H1 (cell line): ENCODE results near the gene GRIFIN. TPM values are rescaled to one million over a fixed set of nuclear protein-coding genes. Genes with fewer than 3 reads are reported as not detected.

ENCODE experiments used
- CTCF ChIA-PET: fragments of 300-600 bp; sonication (Branson Sonifier 250); formaldehyde crosslinking; loops from one replicate; lab custom pipeline; 2021; ENCODE audit not compliant: partially characterized antibody; lab: Charles Lee
- POLR2A ChIA-PET: fragments of 300-600 bp; sonication (Branson Sonifier 250); formaldehyde crosslinking; loops from one replicate; lab custom pipeline; 2021; ENCODE audit warnings: inconsistent platforms; ENCODE audit not compliant: partially characterized antibody; lab: Charles Lee
- DNase-seq, 2 experiments: peaks; one replicate each; pipeline versions ENCODE4 v3.0.0 to v3.0.0-alpha.2; 2010 to 2022; ENCODE audit warnings: low spot score in 2 of 2, low read depth in 1 of 2, mixed read lengths in 1 of 2
- FAIRE-seq: peaks from 2 replicates; lab custom pipeline; 2011; peaks lifted over from hg19 to GRCh38; lab: Jason Lieb, UNC
- H2AFZ ChIP-seq: 2 replicates; pipeline ENCODE4 v1.8.1; 2012; ENCODE audit warnings: low read length, inconsistent platforms
- H2AK5ac ChIP-seq: 2 replicates; pipeline ENCODE4 v1.6.1; 2013; ENCODE audit warnings: low read depth, low read length
- H2BK120ac ChIP-seq: replicated peaks from 2 replicates; pipeline ENCODE3; 2013; ENCODE audit warnings: low read depth, low read length, inconsistent platforms
- H2BK12ac ChIP-seq: 2 replicates; pipeline ENCODE4 v1.6.1; 2013; ENCODE audit warnings: low read depth, low read length
- H2BK15ac ChIP-seq: 2 replicates; pipeline ENCODE4 v1.6.1; 2013; ENCODE audit warnings: low read length
- H2BK20ac ChIP-seq: 2 replicates; pipeline ENCODE4 v1.6.1; 2013; ENCODE audit warnings: low read length
- H2BK5ac ChIP-seq: 2 replicates; pipeline ENCODE4 v1.6.1; 2013; ENCODE audit warnings: low read depth, low read length
- H3K14ac ChIP-seq: 2 replicates; pipeline ENCODE4 v1.6.1; 2013; ENCODE audit warnings: inconsistent platforms; ENCODE audit not compliant: insufficient read length
- H3K18ac ChIP-seq: 2 replicates; pipeline ENCODE4 v1.6.1; 2013; ENCODE audit warnings: low read length; ENCODE audit errors: extremely low read depth
- H3K23ac ChIP-seq: 2 replicates; pipeline ENCODE4 v1.6.1; 2013; ENCODE audit warnings: inconsistent platforms; ENCODE audit not compliant: insufficient read length
- H3K23me2 ChIP-seq: 2 replicates; pipeline ENCODE4 v1.6.1; 2013; ENCODE audit warnings: low read depth, low read length
- H3K27ac ChIP-seq: 2 replicates; pipeline ENCODE4 v1.6.1; 2011; ENCODE audit warnings: low read depth, low read length, inconsistent platforms
- H3K27me3 ChIP-seq, 4 experiments: replicated peaks in 1 of 4; 1 replicate in 1 of 4; 2 replicates in 3 of 4; pipeline versions ENCODE4 v1.6.1 to v1.8.1; 2011 to 2013; ENCODE audit warnings: low read length in 3 of 4, mild to moderate bottlenecking in 3 of 4, inconsistent platforms in 2 of 4, mixed read lengths in 2 of 4, moderate library complexity in 1 of 4; ENCODE audit not compliant: control insufficient read depth in 3 of 4, insufficient read depth in 3 of 4; ENCODE audit errors: extremely low read depth in 1 of 4
- H3K36me3 ChIP-seq, 4 experiments: 2 replicates each; pipeline versions ENCODE4 v1.6.1 to v1.8.1; 2011 to 2013; ENCODE audit warnings: mild to moderate bottlenecking in 4 of 4, low read length in 3 of 4, moderate library complexity in 2 of 4, control low read depth in 1 of 4, inconsistent platforms in 1 of 4; ENCODE audit not compliant: insufficient read depth in 4 of 4, control insufficient read depth in 2 of 4
- H3K4ac ChIP-seq: replicated peaks from 2 replicates; pipeline ENCODE3; 2013; ENCODE audit warnings: low read length, low read depth, mixed read lengths, inconsistent platforms; ENCODE audit not compliant: insufficient read length
- H3K4me1 ChIP-seq, 4 experiments: replicated peaks in 1 of 4; 1 replicate in 1 of 4; 2 replicates in 3 of 4; pipeline versions ENCODE4 v1.6.1 to v1.8.1; 2011 to 2013; ENCODE audit warnings: low read length in 3 of 4, inconsistent platforms in 2 of 4, mixed read lengths in 1 of 4; ENCODE audit not compliant: insufficient read depth in 4 of 4, control insufficient read depth in 3 of 4
- H3K4me2 ChIP-seq, 2 experiments: 2 replicates each; pipeline versions ENCODE4 v1.6.1 to v1.8.1; 2011 to 2013; ENCODE audit warnings: low read depth in 2 of 2, low read length in 2 of 2, control low read depth in 1 of 2, inconsistent platforms in 1 of 2, mild to moderate bottlenecking in 1 of 2; ENCODE audit not compliant: insufficient read depth in 1 of 2
- H3K4me3 ChIP-seq, 4 experiments: fragments of 200-600, 300-600 bp in 1 of 4; sonication (generic), shearing (Covaris generic), sonication (Bioruptor Twin) in 1 of 4; 2 replicates each; pipeline versions ENCODE4 v1.5.1 to v1.8.1; 2011 to 2016; ENCODE audit warnings: low read length in 4 of 4, low read depth in 3 of 4, control low read depth in 2 of 4, inconsistent platforms in 2 of 4, mild to moderate bottlenecking in 2 of 4, mixed read lengths in 1 of 4, moderate library complexity in 1 of 4; ENCODE audit not compliant: insufficient read depth in 2 of 4; ENCODE audit errors: extremely low read depth in 1 of 4
- H3K56ac ChIP-seq: replicated peaks from 2 replicates; pipeline ENCODE3; 2013; ENCODE audit warnings: low read depth, mild to moderate bottlenecking, mixed read lengths, low read length, inconsistent platforms; ENCODE audit not compliant: insufficient read length
- H3K79me1 ChIP-seq: 2 replicates; pipeline ENCODE4 v1.6.1; 2013; ENCODE audit warnings: low read depth, low read length, control low read depth
- H3K79me2 ChIP-seq, 2 experiments: 2 replicates each; pipeline versions ENCODE4 v1.6.1 to v1.8.1; 2012 to 2013; ENCODE audit warnings: low read length in 2 of 2, mild to moderate bottlenecking in 2 of 2, inconsistent platforms in 1 of 2; ENCODE audit not compliant: insufficient read depth in 2 of 2, control insufficient read depth in 1 of 2
- H3K9ac ChIP-seq, 4 experiments: replicated peaks in 1 of 4; 1 replicate in 1 of 4; 2 replicates in 3 of 4; pipeline versions ENCODE4 v1.6.1 to v1.8.1; 2011 to 2013; ENCODE audit warnings: low read depth in 3 of 4, low read length in 3 of 4, control low read depth in 2 of 4, mild to moderate bottlenecking in 2 of 4, moderate library complexity in 2 of 4, inconsistent platforms in 1 of 4; ENCODE audit errors: extremely low read depth in 1 of 4
- H3K9me3 ChIP-seq, 2 experiments: 2 replicates each; pipeline versions ENCODE4 v1.6.1 to v1.8.1; 2012 to 2013; ENCODE audit warnings: mild to moderate bottlenecking in 2 of 2, moderate library complexity in 2 of 2, control low read depth in 1 of 2, inconsistent platforms in 1 of 2, low read depth in 1 of 2, low read length in 1 of 2, mixed read lengths in 1 of 2; ENCODE audit not compliant: insufficient read depth in 2 of 2
- H4K20me1 ChIP-seq, 2 experiments: replicated peaks in 1 of 2; 2 replicates each; pipeline versions ENCODE3 to v1.8.1; 2011 to 2013; ENCODE audit warnings: inconsistent platforms in 2 of 2, low read length in 2 of 2, mild to moderate bottlenecking in 1 of 2; ENCODE audit not compliant: insufficient read depth in 2 of 2, control insufficient read depth in 1 of 2
- H4K5ac ChIP-seq: 2 replicates; pipeline ENCODE4 v1.6.1; 2013; ENCODE audit warnings: low read length, low read depth, mixed read lengths, inconsistent platforms; ENCODE audit not compliant: insufficient read length
- H4K8ac ChIP-seq: 2 replicates; pipeline ENCODE4 v1.8.0; 2013; ENCODE audit warnings: mild to moderate bottlenecking, moderate library complexity, low read length, inconsistent platforms; ENCODE audit not compliant: insufficient read depth; ENCODE audit errors: extremely low read depth
- H4K91ac ChIP-seq: replicated peaks from 2 replicates; pipeline ENCODE3; 2013; ENCODE audit warnings: low read length, mixed read lengths, inconsistent platforms; ENCODE audit not compliant: insufficient read length
- BRCA1 ChIP-seq: IDR thresholded peaks from 2 replicates; pipeline ENCODE4 v1.6.1; 2012; ENCODE audit warnings: low read depth, low read length, improper control_type of control experiment
- CHD1 ChIP-seq: IDR thresholded peaks from 2 replicates; pipeline ENCODE4 v1.6.1; 2012; ENCODE audit warnings: low read depth, low read length, improper control_type of control experiment
- GTF2F1 ChIP-seq: IDR thresholded peaks from 2 replicates; pipeline ENCODE4 v1.6.1; 2012; ENCODE audit warnings: low read depth, low read length, improper control_type of control experiment, borderline replicate concordance
- KDM1A ChIP-seq: fragments of 200-600, 300-600 bp; sonication (generic); IDR thresholded peaks from 2 replicates; pipeline ENCODE4 v1.7.1; 2016; ENCODE audit warnings: mild to moderate bottlenecking, low read length, borderline replicate concordance
- KDM5A ChIP-seq: fragments of 200-600 bp; IDR thresholded peaks from 2 replicates; pipeline ENCODE4 v1.7.1; 2012; ENCODE audit warnings: mild to moderate bottlenecking, low read length, inconsistent platforms, mixed read lengths
- NANOG ChIP-seq: IDR thresholded peaks from 2 replicates; pipeline ENCODE4 v1.6.1; 2011; ENCODE audit warnings: low read length, low read depth, mild to moderate bottlenecking, inconsistent platforms; ENCODE audit not compliant: insufficient read depth, poor library complexity, severe bottlenecking
- SIRT6 ChIP-seq: IDR thresholded peaks from one replicate; pipeline ENCODE4 v1.7.1; 2012; ENCODE audit warnings: low read length, inconsistent platforms
- SP1 ChIP-seq: IDR thresholded peaks from 2 replicates; pipeline ENCODE4 v1.6.1; 2011; ENCODE audit warnings: low read depth, low read length
- TAF1 ChIP-seq: IDR thresholded peaks from 2 replicates; pipeline ENCODE4 v1.6.1; 2011; ENCODE audit warnings: mild to moderate bottlenecking, low read depth, low read length
- YY1 ChIP-seq: IDR thresholded peaks from 2 replicates; pipeline ENCODE4 v1.6.1; 2011; ENCODE audit warnings: low read depth, mild to moderate bottlenecking, low read length
- ZNF274 ChIP-seq: IDR thresholded peaks from 2 replicates; pipeline ENCODE4 v1.7.0; 2012; ENCODE audit warnings: low read length, borderline replicate concordance; ENCODE audit errors: extremely low read depth
- WGBS, 2 experiments: shearing (Covaris generic) in 1 of 2; methylation state at CpG; one replicate each; pipeline versions ENCODE4 v1.1.6 to v1.1.7; 2013 to 2015; ENCODE audit warnings: low lambda C conversion rate in 2 of 2, mixed read lengths in 2 of 2, inconsistent platforms in 1 of 2, low coverage in 1 of 2, missing lambda C conversion rate in 1 of 2; ENCODE audit not compliant: insufficient replicate concordance in 2 of 2, insufficient coverage in 1 of 2, insufficient read length in 1 of 2; ENCODE audit errors: extremely low coverage in 1 of 2, missing lambda C conversion rate in 1 of 2; 5-methylcytosine and 5-hydroxymethylcytosine counted together
- polyA plus RNA-seq, 7 experiments: library from polyadenylated mRNA; depleted of rRNA in 3 of 7; stranded (reverse) in 5 of 7; unstranded in 2 of 7; fragments of >200 nt in 5 of 7; fragments of 200-250 nt in 2 of 7; gene quantifications; 1 replicate in 5 of 7; 2 replicates in 1 of 7; 4 replicates in 1 of 7; pipeline versions ENCODE4 v1.2.1 to v1.2.3, GENCODE V29; 2011 to 2013; ENCODE audit warnings: missing spikeins in 2 of 7, mixed read lengths in 2 of 7
- total RNA-seq: library from RNA; stranded (reverse); fragmentation: NEBNext Ultra II Directional; extraction: Animal tissue kit (Norgen Biotek cat#: 25700); gene quantifications from 2 replicates; pipeline ENCODE4 v1.2.1, GENCODE V29; 2021

The GRIFIN gene
- total and polyA plus RNA-seq, 2 of the 8 experiments (the other 6 are each of a cell fraction or from before 2014, with no cell fraction given): not detected

- peak overlapping the region in 1 of 2 experiments; percentile 85; a peak in 1 of 4 replicates for H3K4me2 ChIP-seq
- ChIA-PET POLR2A (interaction anchor here (1.0 to 1.4 kb wide), 6 partner anchors 9 to 115 kb away, joined by 3 to 8 read pairs (median 4); partner anchors contain the start of gene TTYH3), CTCF (interaction anchor here (0.7 to 2.1 kb wide), 12 partner anchors 9 to 154 kb away, joined by 3 to 9 read pairs (median 3); no protein-coding TSS in a partner anchor)
- no peaks in the 10 kb centered on the region for H3K36me3 ChIP-seq
- H2BK12ac ChIP-seq: peak overlapping the region; percentile 90; the same call in 1 of the 2 replicates
- H3K56ac ChIP-seq: no peak overlapping the region
- H2BK15ac ChIP-seq: no peak overlapping the region
- H2AK5ac ChIP-seq: no peak overlapping the region; the same call in 1 of the 2 replicates
- no peaks in the 10 kb centered on the region for H3K9me3 ChIP-seq
- no peak overlapping the region for H2AFZ ChIP-seq
- peaks cover 10 to 19% of the 10 kb centered on the region in 2 experiments for H4K20me1 ChIP-seq
- peak overlapping the region; percentile 66; the same call in 1 of the 2 replicates for H2BK5ac ChIP-seq
- H3K9ac ChIP-seq: no peak overlapping the region
- peaks cover 0 to 22% (median 12%) of the 10 kb centered on the region in 4 experiments; a peak in 6 of 7 replicates for H3K27me3 ChIP-seq
- H3K14ac ChIP-seq: no peak overlapping the region
- H3K23ac ChIP-seq: no peak overlapping the region
- no peak overlapping the region; the same call in 1 of the 2 replicates for H4K8ac ChIP-seq
- DNase-seq: no peak
- peak overlapping the region; percentile 65 for H3K18ac ChIP-seq
- H3K79me1 ChIP-seq: no peaks in the 10 kb centered on the region; the same call in 1 of the 2 replicates
- no peak for FAIRE-seq
- H3K4me1 ChIP-seq: peaks cover 3 to 36% (median 29%) of the 10 kb centered on the region in 4 experiments
- no peak overlapping the region; the same call in 1 of the 2 replicates for H2BK20ac ChIP-seq
- peak overlapping the region; percentile 7 for H4K91ac ChIP-seq
- no peak overlapping the region for H2BK120ac ChIP-seq
- H4K5ac ChIP-seq: no peak overlapping the region
- peaks cover 0 to 19% of the 10 kb centered on the region in 2 experiments; a peak in 3 of 4 replicates for H3K79me2 ChIP-seq
- peaks cover 27% of the 10 kb centered on the region for H3K23me2 ChIP-seq
- H3K4me3 ChIP-seq: no peak overlapping the region
- 32% methylated on average over 8 of the region's 8 CpGs; no CpG with 5 or more reads in 1 of the 2 experiments for WGBS, 2 experiments
- no peak overlapping the region for H3K27ac ChIP-seq
- H3K4ac ChIP-seq: no peak overlapping the region
- no peak for TF ChIP-seq TAF1
- TF ChIP-seq ZNF274: no peak
- TF ChIP-seq SP1: no peak
- no peak for TF ChIP-seq NANOG
- TF ChIP-seq CHD1: no peak
- TF ChIP-seq YY1: no peak
- TF ChIP-seq KDM5A: no peak
- no peak for TF ChIP-seq SIRT6
- no peak for TF ChIP-seq BRCA1
- TF ChIP-seq KDM1A: no peak
- TF ChIP-seq GTF2F1: no peak
These were observed 40.8 kb upstream of the GRIFIN start for GRCh38 chr7:2517026-2517425.
